Panc1 (cell line): ENCODE measurements around the gene FGD4. TPM values are rescaled to one million over a fixed set of nuclear protein-coding genes. Genes with fewer than 3 reads are reported as not detected.

Source experiments
- ATAC-seq: fragments of 200-7000 bp; cut with Tn5 transposase; 2 replicates; pipeline ENCODE4 v1.9.1; 2020; ENCODE audit warnings: mild to moderate bottlenecking, moderate library complexity
- BruUV-seq: library from RNA; stranded (reverse); fragments of 400-500 nt; replicated peaks from 2 replicates; lab custom pipeline; 2021; lab: Mats Ljungman, UMichigan
- CTCF ChIA-PET: fragments of 300-600 bp; sonication (Branson Sonifier 250); formaldehyde crosslinking; loops from one replicate; lab custom pipeline; 2022; ENCODE audit warnings: antibody characterized with exemption; lab: Charles Lee
- POLR2A ChIA-PET: fragments of 300-600 bp; sonication (Branson Sonifier 250); formaldehyde crosslinking; loops from one replicate; lab custom pipeline; 2022; ENCODE audit warnings: antibody characterized with exemption; lab: Charles Lee
- DNase-seq: peaks from one replicate; pipeline ENCODE4 v3.0.0-alpha.2; 2010; ENCODE audit warnings: low read depth, low spot score
- H3K27ac ChIP-seq: 2 replicates; pipeline ENCODE4 v1.5.1; 2011; ENCODE audit warnings: mild to moderate bottlenecking, low read length, inconsistent platforms
- H3K27me3 ChIP-seq: fragments of 200-500 bp; sonication (Bioruptor generic); 2 replicates; pipeline ENCODE4 v1.6.0; 2014; ENCODE audit warnings: low read length, inconsistent platforms; ENCODE audit not compliant: control insufficient read depth, insufficient read depth
- H3K36me3 ChIP-seq: fragments of 200-500 bp; sonication (Bioruptor generic); 2 replicates; pipeline ENCODE4 v1.5.1; 2014; ENCODE audit warnings: inconsistent platforms, mild to moderate bottlenecking, low read length, moderate library complexity; ENCODE audit not compliant: control insufficient read depth, insufficient read depth
- H3K4me1 ChIP-seq: 2 replicates; pipeline ENCODE4 v1.5.1; 2011; ENCODE audit warnings: inconsistent platforms, mild to moderate bottlenecking, low read length, moderate library complexity; ENCODE audit not compliant: control insufficient read depth, insufficient read depth
- H3K4me3 ChIP-seq, 2 experiments: 2 replicates each; pipeline ENCODE4 v1.5.1; 2011 to 2012; ENCODE audit warnings: low read depth in 2 of 2, low read length in 2 of 2, mild to moderate bottlenecking in 2 of 2, inconsistent platforms in 1 of 2, moderate library complexity in 1 of 2
- H3K9me3 ChIP-seq: fragments of 200-500 bp; sonication (Bioruptor generic); 2 replicates; pipeline ENCODE4 v1.5.1; 2014; ENCODE audit warnings: low read depth, mild to moderate bottlenecking, inconsistent platforms, low read length, moderate library complexity; ENCODE audit not compliant: control insufficient read depth, insufficient read depth
- CTCF ChIP-seq: fragments of 450-650 bp; IDR thresholded peaks from 2 replicates; pipeline ENCODE4 v1.5.1; 2017; ENCODE audit warnings: mild to moderate bottlenecking
- POLR2AphosphoS5 ChIP-seq: IDR thresholded peaks from 2 replicates; pipeline ENCODE4 v1.6.1; 2012; ENCODE audit warnings: mild to moderate bottlenecking, low read depth, low read length, moderate library complexity
- REST ChIP-seq, 2 experiments: IDR thresholded peaks; 2 replicates each; pipeline ENCODE4 v1.6.1; 2011 to 2012; ENCODE audit warnings: low read depth in 2 of 2, control low read depth in 1 of 2, low read length in 1 of 2, mild to moderate bottlenecking in 1 of 2, moderate library complexity in 1 of 2; ENCODE audit not compliant: insufficient read depth in 1 of 2
- SIN3A ChIP-seq: IDR thresholded peaks from 2 replicates; pipeline ENCODE4 v1.6.1; 2012; ENCODE audit warnings: low read depth, mild to moderate bottlenecking, low read length, moderate library complexity, borderline replicate concordance; ENCODE audit not compliant: insufficient read depth
- TCF7L2 ChIP-seq: IDR thresholded peaks from 2 replicates; pipeline ENCODE4 v1.6.1; 2011; ENCODE audit warnings: mild to moderate bottlenecking, low read depth, low read length, inconsistent platforms
- in situ Hi-C: cut with HindIII; loops from 2 replicates; pipeline ENCODE4 v1.10.0; 2016; ENCODE audit warnings: low sequenced_read_pairs, low pct_unique_long_range_greater_than_20kb
- intact Hi-C: fragments of 100-400 bp; cut with micrococcal nuclease; formaldehyde crosslinking; loops from one replicate; pipeline ENCODE4 v1.10.0; 2022; ENCODE audit not compliant: unreplicated experiment
- total RNA-seq: library from RNA; stranded (reverse); gene quantifications from one replicate; pipeline ENCODE4 v1.2.1, GENCODE V29; 2021; ENCODE audit not compliant: unreplicated experiment

FGD4 gene
- total RNA-seq, 1 experiment from 2014 or later = 5.0 TPM

- TF ChIP-seq POLR2AphosphoS5 (no peak), TCF7L2 (no peak), REST (IDR thresholded peaks at IDR 0.05; ENCODE audit: insufficient read depth in 1 of 2, low read depth in 2 of 2, low read length in 1 of 2) (no peak), CTCF (no peak), SIN3A (no peak)
- no peaks in the 10 kb centered on the region for H3K36me3 ChIP-seq
- no peaks in the 10 kb centered on the region for H3K9me3 ChIP-seq
- ChIA-PET POLR2A (no interaction called here), CTCF (no interaction called here)
- DNase-seq = no peak
- no TSS peak for BruUV-seq
- in situ Hi-C loops = no loop called here
- H3K27ac ChIP-seq = no peak overlapping the region
- no peak overlapping the region for H3K4me3 ChIP-seq
- intact Hi-C loops = no loop called here
- H3K27me3 ChIP-seq = no peaks in the 10 kb centered on the region
- H3K4me1 ChIP-seq = no peaks in the 10 kb centered on the region
- ATAC-seq = no peak
Measured at GRCh38 chr12:32583534-32583933, 184.2 kb downstream of the FGD4 start.

GRCh38 chr12:32585680-32586079 is 186.3 kb downstream of the FGD4 start:
- in situ Hi-C loops (no loop called here), intact Hi-C loops (no loop called here)
- no peak overlapping the region for H3K4me3 ChIP-seq
- ChIA-PET POLR2A (interaction anchor here (0.6 kb wide), 1 partner anchor 25 kb away, joined by 8 read pairs; no protein-coding TSS in a partner anchor), CTCF (no interaction called here)
- BruUV-seq = no TSS peak
- H3K9me3 ChIP-seq = no peaks in the 10 kb centered on the region
- no peaks in the 10 kb centered on the region for H3K4me1 ChIP-seq
- no peaks in the 10 kb centered on the region for H3K36me3 ChIP-seq
- ATAC-seq (no peak), DNase-seq (no peak)
- H3K27me3 ChIP-seq = no peaks in the 10 kb centered on the region
- no peak overlapping the region for H3K27ac ChIP-seq
- TF ChIP-seq CTCF = no peak
